Measurements from ENCODE around the gene LAGE3. TPM values are rescaled to one million over a fixed set of nuclear protein-coding genes. Genes with fewer than 3 reads are reported as not detected.

LAGE3 gene
- total RNA-seq, 1 donor from 2014 or later, result 20.0 TPM

GRCh38 chrX:154435171-154435733, 43.8 kb downstream of the LAGE3 start:
- Mint-ChIP-seq H3K27me3 (ENCODE audit: low read depth, unreplicated experiment) (no peaks in the 10 kb centered on the region), H3K4me1 (ENCODE audit: low read depth, unreplicated experiment) (peaks cover 7% of the 10 kb centered on the region), H3K4me3 (ENCODE audit: unreplicated experiment) (peak overlapping the region; percentile 34), H3K36me3 (ENCODE audit: low read depth, unreplicated experiment) (no peaks in the 10 kb centered on the region), H3K9me3 (ENCODE audit: unreplicated experiment) (no peaks in the 10 kb centered on the region), H3K27ac (ENCODE audit: unreplicated experiment) (no peak overlapping the region)
- Histone ChIP-seq H3K36me3 (ENCODE audit: insufficient read depth, low read length) (peaks cover under 1% of the 10 kb centered on the region), H3K4me2 (ENCODE audit: low read length) (no peak overlapping the region), H2AFZ (ENCODE audit: low read depth, low read length) (no peak overlapping the region), H3K79me2 (ENCODE audit: insufficient read depth, low read length) (peaks cover 47% of the 10 kb centered on the region), H4K20me1 (ENCODE audit: insufficient read depth, low read length) (peaks cover 36% of the 10 kb centered on the region), H3K27ac (ENCODE audit: low read depth, low read length) (no peak overlapping the region), H3K9ac (ENCODE audit: low read length) (no peak overlapping the region), H3K9me3 (ENCODE audit: insufficient read depth, low read depth, low read length) (no peaks in the 10 kb centered on the region), H3K27me3 (ENCODE audit: insufficient read depth, low read length) (no peaks in the 10 kb centered on the region), H3K4me3 (ENCODE audit: insufficient read depth, low read depth, low read length) (no peak overlapping the region), H3K4me1 (ENCODE audit: insufficient read depth, low read length) (peaks cover 7% of the 10 kb centered on the region)
- FAIRE-seq (no peak), DNase-seq (ENCODE audit: low read depth) (no peak)
- TF ChIP-seq CTCF (IDR thresholded peaks at IDR 0.05; ENCODE audit: insufficient read depth, low read depth, low read length) (no peak), EZH2 (IDR thresholded peaks at IDR 0.05; ENCODE audit: insufficient read depth, low read length) (no peak)

GRCh38 chrX:154434394-154435168, 44.5 kb downstream of the LAGE3 start:
- Histone ChIP-seq H3K79me2 (ENCODE audit: insufficient read depth, low read length) (peaks cover 46% of the 10 kb centered on the region), H3K27ac (ENCODE audit: low read depth, low read length) (no peak overlapping the region), H4K20me1 (ENCODE audit: insufficient read depth, low read length) (peaks cover 34% of the 10 kb centered on the region), H3K4me2 (ENCODE audit: low read length) (no peak overlapping the region), H3K27me3 (ENCODE audit: insufficient read depth, low read length) (no peaks in the 10 kb centered on the region), H3K4me1 (ENCODE audit: insufficient read depth, low read length) (peaks cover 7% of the 10 kb centered on the region), H3K36me3 (ENCODE audit: insufficient read depth, low read length) (no peaks in the 10 kb centered on the region), H3K4me3 (ENCODE audit: insufficient read depth, low read depth, low read length) (no peak overlapping the region), H2AFZ (ENCODE audit: low read depth, low read length) (no peak overlapping the region), H3K9me3 (ENCODE audit: insufficient read depth, low read depth, low read length) (no peaks in the 10 kb centered on the region), H3K9ac (ENCODE audit: low read length) (no peak overlapping the region)
- TF ChIP-seq CTCF (IDR thresholded peaks at IDR 0.05; ENCODE audit: insufficient read depth, low read depth, low read length) (no peak), EZH2 (IDR thresholded peaks at IDR 0.05; ENCODE audit: insufficient read depth, low read length) (no peak)
- H3K36me3 Mint-ChIP-seq (ENCODE audit: low read depth, unreplicated experiment), result no peaks in the 10 kb centered on the region
- H3K27ac Mint-ChIP-seq (ENCODE audit: unreplicated experiment), result no peak overlapping the region
- FAIRE-seq (no peak), DNase-seq (ENCODE audit: low read depth) (no peak)
- H3K4me1 Mint-ChIP-seq (ENCODE audit: low read depth, unreplicated experiment), result peaks cover 10% of the 10 kb centered on the region
- H3K27me3 Mint-ChIP-seq (ENCODE audit: low read depth, unreplicated experiment), result no peaks in the 10 kb centered on the region
- no peaks in the 10 kb centered on the region for H3K9me3 Mint-ChIP-seq (ENCODE audit: unreplicated experiment)
- no peak overlapping the region for H3K4me3 Mint-ChIP-seq (ENCODE audit: unreplicated experiment)

GRCh38 chrX:154433605-154434004, 45.5 kb downstream of the LAGE3 start:
- H4K20me1 ChIP-seq (ENCODE audit: insufficient read depth, low read length), result peaks cover 31% of the 10 kb centered on the region
- H3K4me3 ChIP-seq (ENCODE audit: insufficient read depth, low read depth, low read length), result no peak overlapping the region
- H3K4me2 ChIP-seq (ENCODE audit: low read length), result no peak overlapping the region
- Mint-ChIP-seq H3K4me3 (ENCODE audit: unreplicated experiment) (no peak overlapping the region), H3K9me3 (ENCODE audit: unreplicated experiment) (no peaks in the 10 kb centered on the region), H3K27ac (ENCODE audit: unreplicated experiment) (no peak overlapping the region), H3K27me3 (ENCODE audit: low read depth, unreplicated experiment) (no peaks in the 10 kb centered on the region), H3K36me3 (ENCODE audit: low read depth, unreplicated experiment) (no peaks in the 10 kb centered on the region), H3K4me1 (ENCODE audit: low read depth, unreplicated experiment) (peaks cover 15% of the 10 kb centered on the region)
- peaks cover 5% of the 10 kb centered on the region for H3K4me1 ChIP-seq (ENCODE audit: insufficient read depth, low read length)
- H3K9ac ChIP-seq (ENCODE audit: low read length), result no peak overlapping the region
- DNase-seq (ENCODE audit: low read depth) (no peak), FAIRE-seq (no peak)
- H3K27me3 ChIP-seq (ENCODE audit: insufficient read depth, low read length), result no peaks in the 10 kb centered on the region
- H2AFZ ChIP-seq (ENCODE audit: low read depth, low read length), result no peak overlapping the region
- no peaks in the 10 kb centered on the region for H3K9me3 ChIP-seq (ENCODE audit: insufficient read depth, low read depth, low read length)
- no peak for TF ChIP-seq CTCF (IDR thresholded peaks at IDR 0.05; ENCODE audit: insufficient read depth, low read depth, low read length)
- TF ChIP-seq EZH2 (IDR thresholded peaks at IDR 0.05; ENCODE audit: insufficient read depth, low read length), result no peak
- no peaks in the 10 kb centered on the region for H3K36me3 ChIP-seq (ENCODE audit: insufficient read depth, low read length)
- H3K27ac ChIP-seq (ENCODE audit: low read depth, low read length), result no peak overlapping the region
- H3K79me2 ChIP-seq (ENCODE audit: insufficient read depth, low read length), result peaks cover 45% of the 10 kb centered on the region
